HPDE6-E6E7 (cell line): Measurements from ENCODE around the gene AKNA.

ENCODE experiments used
- DNase-seq: peaks from one replicate; pipeline ENCODE4 v3.0.0; 2011; ENCODE audit warnings: missing footprints; ENCODE audit errors: extremely low spot score

The AKNA gene

GRCh38 chr9:114304416-114305188 lies 83.2 kb downstream of the AKNA start:
- no peak for DNase-seq

- no peak for DNase-seq
Observed at GRCh38 chr9:114303977-114304376, 83.8 kb downstream of the AKNA start.

- DNase-seq, result no peak
Observed at GRCh38 chr9:114303571-114303970, 84.2 kb downstream of the AKNA start.

- DNase-seq, result no peak
Observed at GRCh38 chr9:114302727-114303126, 85.1 kb downstream of the AKNA start.

- no peak for DNase-seq
Observed at GRCh38 chr9:114301798-114302565, 85.8 kb downstream of the AKNA start.

- no peak for DNase-seq
Observed at GRCh38 chr9:114300846-114301797, 86.7 kb downstream of the AKNA start.

GRCh38 chr9:114300153-114300845 lies 87.5 kb downstream of the AKNA start:
- no peak for DNase-seq

GRCh38 chr9:114299286-114300152 lies 88.3 kb downstream of the AKNA start:
- DNase-seq, result no peak

GRCh38 chr9:114296338-114296737 lies 91.4 kb downstream of the AKNA start:
- no peak for DNase-seq

GRCh38 chr9:114294664-114295063 lies 93.1 kb downstream of the AKNA start:
- no peak for DNase-seq

GRCh38 chr9:114291886-114292590 lies 95.7 kb downstream of the AKNA start:
- no peak for DNase-seq

- peak; percentile 60 for DNase-seq
Observed at GRCh38 chr9:114291064-114291474, 96.7 kb downstream of the AKNA start.

- DNase-seq, result no peak
Observed at GRCh38 chr9:114290561-114290986, 97.2 kb downstream of the AKNA start.

- no peak for DNase-seq
Observed at GRCh38 chr9:114289571-114290481, 98.0 kb downstream of the AKNA start.

GRCh38 chr9:114289106-114289505 lies 98.7 kb downstream of the AKNA start:
- DNase-seq, result no peak

GRCh38 chr9:114288193-114289091 lies 99.3 kb downstream of the AKNA start:
- DNase-seq, result peak; percentile 67

GRCh38 chr9:114287763-114288192 lies 100.0 kb downstream of the AKNA start:
- no peak for DNase-seq
